CD4-positive, alpha-beta T cell treated with Interferon gamma for 1 hour (primary cell): ENCODE results near the gene PODN.

Experiments
- DNase-seq: peaks from one replicate; pipeline ENCODE4 v3.0.0-alpha.2; 2020

The PODN gene

DNA sequence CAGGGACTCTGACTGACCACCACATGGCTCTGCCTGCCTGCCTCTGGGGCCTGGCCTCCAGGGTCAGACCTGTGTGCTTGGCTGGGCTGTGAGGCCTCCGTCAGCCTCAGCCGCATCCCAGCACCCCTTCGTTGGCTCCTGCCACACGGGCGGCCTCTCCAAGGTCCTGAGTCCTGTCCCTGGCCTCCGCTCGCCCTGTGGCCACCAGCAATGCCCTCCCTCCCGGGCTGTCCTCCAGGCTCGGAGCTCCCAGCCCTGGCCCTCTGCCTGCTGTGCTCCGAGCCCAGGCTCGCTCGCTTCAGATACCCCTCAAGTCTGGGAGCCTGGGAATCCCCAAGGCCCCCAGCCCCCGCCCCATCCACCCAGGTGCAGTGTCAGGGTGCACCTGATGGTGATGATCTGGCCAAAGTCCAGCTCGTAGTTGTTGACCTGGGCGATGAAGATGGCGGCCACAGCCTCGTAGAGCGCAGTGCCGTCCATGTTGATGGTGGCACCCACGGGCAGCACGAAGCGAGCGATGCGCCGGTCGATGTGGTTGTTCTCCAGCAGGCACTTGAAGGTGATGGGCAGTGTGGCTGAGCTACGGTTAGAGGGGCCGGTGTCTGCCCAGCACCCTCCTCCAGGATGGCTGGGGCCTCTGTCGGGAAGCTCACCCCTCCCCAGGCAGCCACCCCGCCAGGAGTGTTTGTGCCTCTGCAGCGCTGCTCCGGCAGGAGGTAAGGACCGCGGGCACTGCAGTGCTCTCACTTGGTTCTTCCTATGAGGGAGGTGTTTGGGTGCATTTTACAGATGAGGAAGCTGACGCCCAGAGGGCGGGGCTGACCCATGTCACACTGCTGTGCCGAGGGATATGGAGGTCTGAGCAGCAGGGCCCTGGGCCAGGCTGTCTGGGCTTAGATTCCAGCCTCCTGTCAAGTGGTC, 28.5 kb downstream of the PODN start:
- DNase-seq, result peak; percentile 23

- no peak for DNase-seq
These were observed 30.0 kb downstream of the PODN start for GRCh38 chr1:53091841-53092645.

- no peak for DNase-seq
These were observed 30.8 kb downstream of the PODN start for GRCh38 chr1:53092659-53093450.

GRCh38 chr1:53093451-53093754, 31.4 kb downstream of the PODN start:
- no peak for DNase-seq

- no peak for DNase-seq
These were observed 31.9 kb downstream of the PODN start for GRCh38 chr1:53093778-53094532.

GRCh38 chr1:53094533-53094919, 32.5 kb downstream of the PODN start:
- DNase-seq, result no peak

GRCh38 chr1:53104289-53104913, 42.4 kb downstream of the PODN start:
- no peak for DNase-seq

GRCh38 chr1:53107090-53107489, 45.1 kb downstream of the PODN start:
- DNase-seq, result no peak

DNA sequence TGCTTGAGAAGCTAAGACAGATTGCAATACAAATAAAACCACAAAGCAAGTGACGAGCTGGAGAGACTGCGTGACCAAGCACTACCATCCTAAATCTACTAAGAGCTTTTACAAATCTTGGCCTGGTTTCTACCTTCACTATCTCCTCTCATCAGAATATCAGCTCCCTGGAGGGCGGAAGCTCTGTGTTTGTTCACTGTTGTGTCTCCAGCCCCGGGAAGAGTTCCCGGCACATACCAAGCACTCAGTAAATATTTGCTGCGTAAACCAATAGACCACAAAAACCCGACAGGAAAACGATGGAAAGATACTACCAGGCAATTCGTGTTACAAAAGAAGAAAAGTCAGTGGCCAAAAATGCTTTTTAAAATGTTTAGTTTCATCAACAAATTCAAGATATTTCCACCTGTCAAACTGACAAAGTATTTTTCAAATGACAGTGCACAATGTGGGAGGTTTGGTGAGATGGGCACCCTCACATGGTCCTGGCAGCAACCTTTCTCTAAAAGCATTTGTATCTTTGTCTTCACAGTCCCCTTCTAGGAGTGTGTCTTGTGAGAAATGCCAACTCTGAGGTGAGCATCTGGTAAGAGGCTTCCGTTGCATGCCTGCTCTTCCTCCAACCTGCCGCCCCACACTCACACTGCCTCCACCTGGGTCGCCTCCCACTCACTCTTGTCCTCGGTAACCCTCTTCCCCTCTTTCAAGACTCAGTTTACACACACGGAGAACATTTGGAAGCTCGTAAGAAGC, 45.7 kb downstream of the PODN start:
- no peak for DNase-seq

- no peak for DNase-seq
These were observed 46.9 kb downstream of the PODN start for GRCh38 chr1:53108646-53109580.

DNA sequence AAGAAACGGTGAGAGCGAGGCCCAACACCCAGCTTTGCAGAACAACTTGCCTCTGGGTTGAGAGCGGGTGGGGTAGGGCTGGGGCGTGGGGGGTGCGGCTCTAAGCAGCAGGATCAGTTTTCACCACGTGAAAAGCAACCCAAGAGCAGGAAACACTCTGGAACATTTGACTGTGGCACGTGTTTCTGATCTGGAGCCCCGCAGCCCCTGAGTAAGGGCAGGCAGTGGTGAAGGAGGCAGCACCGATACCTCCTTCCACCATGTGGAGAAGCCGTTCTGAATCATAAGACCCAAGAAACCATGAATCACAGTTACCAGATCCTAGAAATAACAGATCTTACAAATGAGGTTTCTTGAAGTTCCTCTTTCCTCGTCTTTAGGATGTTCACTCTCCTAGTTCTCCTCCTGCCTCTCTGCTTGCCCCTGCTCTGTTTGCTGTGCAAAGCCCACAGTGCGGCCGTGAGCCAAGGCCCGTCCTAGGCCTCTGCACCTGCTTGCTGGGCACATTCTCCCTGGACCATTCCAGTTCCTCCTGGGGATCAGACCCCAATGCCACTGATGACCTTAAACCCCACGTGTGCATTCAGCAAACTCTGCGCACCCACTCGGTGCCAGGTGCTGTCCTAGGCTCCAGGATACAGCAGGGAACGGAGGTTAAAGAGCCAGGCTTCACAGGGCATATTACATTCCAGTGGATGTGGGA, 48.5 kb downstream of the PODN start:
- DNase-seq, result no peak

- no peak for DNase-seq
These were observed 49.1 kb downstream of the PODN start for GRCh38 chr1:53111073-53111556.

DNA sequence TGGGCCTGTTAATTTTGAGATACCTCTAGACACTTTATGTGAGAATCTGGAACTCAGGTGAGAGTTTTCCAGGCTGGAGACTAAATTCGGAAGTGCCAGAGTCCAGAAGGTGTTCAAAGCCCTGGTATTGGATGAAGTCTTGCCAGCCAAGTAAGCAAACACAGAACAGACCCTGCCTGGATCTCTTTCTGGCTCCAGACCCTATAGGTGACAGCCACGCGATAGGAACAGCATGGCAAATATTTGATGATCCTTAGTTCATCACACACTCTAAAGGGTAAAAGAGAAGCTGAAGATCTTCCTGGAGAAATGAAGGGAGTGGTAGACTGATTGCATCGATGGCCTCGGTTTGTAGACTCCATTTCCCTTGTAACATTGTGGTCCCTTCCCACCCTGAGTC, 49.7 kb downstream of the PODN start:
- no peak for DNase-seq

DNA sequence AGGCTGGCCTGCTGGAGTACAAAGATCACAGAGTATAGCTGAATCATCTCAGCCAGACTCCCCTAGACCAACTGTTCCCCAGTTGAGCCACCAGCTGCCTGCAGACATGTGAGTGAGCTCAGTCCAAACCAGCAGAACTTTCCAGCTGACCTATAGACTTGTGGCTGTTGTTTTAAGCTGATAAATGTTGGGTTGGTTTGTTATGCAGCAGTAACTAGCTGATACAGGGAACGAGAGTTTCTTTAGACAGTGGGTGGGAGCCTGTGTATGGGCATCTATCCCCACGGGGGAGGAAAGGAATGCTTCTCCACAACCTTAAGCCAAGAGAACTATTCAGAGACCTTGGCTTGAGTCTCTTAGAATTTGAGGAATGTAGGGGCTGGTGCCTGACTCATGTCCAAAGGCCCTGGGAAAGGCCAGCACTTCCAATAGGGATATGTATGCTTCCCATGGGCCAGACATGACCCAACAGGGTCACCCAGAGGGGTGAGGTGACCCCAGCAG, 50.3 kb downstream of the PODN start:
- no peak for DNase-seq

DNA sequence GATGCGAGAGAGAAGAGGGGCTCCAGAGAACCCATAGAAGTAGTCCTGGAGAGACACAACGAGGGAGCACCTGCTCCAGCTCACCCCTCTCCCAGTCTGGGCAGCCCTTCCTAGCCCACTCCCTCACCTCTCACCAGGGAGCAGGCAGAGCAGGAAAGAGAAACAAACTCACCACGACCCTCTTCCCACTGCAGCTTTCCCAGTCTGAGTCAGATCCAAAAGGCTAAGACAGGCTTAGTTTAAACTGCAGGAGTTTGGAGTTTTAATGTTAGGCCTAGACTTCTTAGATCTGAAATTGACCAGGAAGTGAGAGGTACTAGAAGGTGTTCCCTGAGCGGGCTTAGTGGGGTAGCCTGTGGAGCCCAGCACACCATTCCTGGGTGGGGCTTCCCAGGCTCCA, 50.8 kb downstream of the PODN start:
- no peak for DNase-seq

DNA sequence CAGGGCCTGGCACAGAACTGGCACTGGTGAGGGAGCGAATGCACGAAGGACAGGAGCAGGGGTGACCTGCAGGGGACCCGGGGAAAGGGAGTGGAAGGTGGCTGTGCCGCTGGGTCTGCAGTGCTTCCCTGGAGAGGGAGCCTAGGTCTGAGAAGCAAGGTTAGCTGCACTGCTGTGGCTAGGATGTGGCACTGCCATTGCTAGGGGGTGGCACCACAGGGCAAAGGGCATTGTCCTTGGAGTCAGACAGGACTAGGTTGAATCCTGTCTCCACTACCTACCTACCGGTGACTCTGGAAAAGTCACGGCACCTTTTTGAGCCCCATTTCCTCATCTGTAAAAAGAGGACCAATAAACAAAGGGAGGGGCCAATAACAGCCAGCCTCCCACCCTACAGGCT, 52.1 kb downstream of the PODN start:
- no peak for DNase-seq

GRCh38 chr1:53114581-53115400, 52.8 kb downstream of the PODN start:
- DNase-seq, result no peak
